ENCODE measurements around the gene FAM32A. TPM values are rescaled to one million over a fixed set of nuclear protein-coding genes. Genes with fewer than 3 reads are reported as not detected.

Gene FAM32A
- total and polyA plus RNA-seq, 10 of the 15 experiments (the other 5 are each of a cell fraction or from before 2014, with no cell fraction given), result 33.3 to 116 (median 71.9) TPM

GRCh38 chr19:16185123-16185767, at the start of gene FAM32A (continued):
- peak; percentile 100 for TF ChIP-seq ZNF592 (IDR thresholded peaks at IDR 0.05)
- peak; percentile 98 for TF ChIP-seq YY1 (IDR thresholded peaks at IDR 0.05; ENCODE audit: low read depth, low read length)
- TF ChIP-seq STAT3 (IDR thresholded peaks at IDR 0.05; ENCODE audit: low read depth, low read length), result no peak
- TF ChIP-seq GABPA (IDR thresholded peaks at IDR 0.05; ENCODE audit: low read depth), result peak; percentile 98
- TF ChIP-seq BCLAF1 (IDR thresholded peaks at IDR 0.05), result no peak
- TF ChIP-seq ESRRA (IDR thresholded peaks at IDR 0.05; ENCODE audit: low read length), result 0 out of 2 replicates have a peak, but pooled peaks have one; percentile 7
- TF ChIP-seq NR2C1 (IDR thresholded peaks at IDR 0.05), result peak; percentile 75
- TF ChIP-seq NRF1 (conservative IDR thresholded peaks at IDR 0.05; ENCODE audit: low read depth, low read length), result peak; percentile 80
- TF ChIP-seq, protein P1, sequence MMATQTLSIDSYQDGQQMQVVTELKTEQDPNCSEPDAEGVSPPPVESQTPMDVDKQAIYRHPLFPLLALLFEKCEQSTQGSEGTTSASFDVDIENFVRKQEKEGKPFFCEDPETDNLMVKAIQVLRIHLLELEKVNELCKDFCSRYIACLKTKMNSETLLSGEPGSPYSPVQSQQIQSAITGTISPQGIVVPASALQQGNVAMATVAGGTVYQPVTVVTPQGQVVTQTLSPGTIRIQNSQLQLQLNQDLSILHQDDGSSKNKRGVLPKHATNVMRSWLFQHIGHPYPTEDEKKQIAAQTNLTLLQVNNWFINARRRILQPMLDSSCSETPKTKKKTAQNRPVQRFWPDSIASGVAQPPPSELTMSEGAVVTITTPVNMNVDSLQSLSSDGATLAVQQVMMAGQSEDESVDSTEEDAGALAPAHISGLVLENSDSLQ (IDR thresholded peaks at IDR 0.05), result peak; percentile 82
- peak; percentile 71 for TF ChIP-seq SIX5 (IDR thresholded peaks at IDR 0.05; ENCODE audit: low read depth, low read length, severe bottlenecking)
- TF ChIP-seq CHD2 (IDR thresholded peaks at IDR 0.05; ENCODE audit: borderline replicate concordance, low read depth, low read length), result peak; percentile 86; the same call in 1 of the 2 replicates
- no peak for TF ChIP-seq PRDM15 (CRISPR knock-in tag; IDR thresholded peaks at IDR 0.05)
- TF ChIP-seq, protein P2, sequence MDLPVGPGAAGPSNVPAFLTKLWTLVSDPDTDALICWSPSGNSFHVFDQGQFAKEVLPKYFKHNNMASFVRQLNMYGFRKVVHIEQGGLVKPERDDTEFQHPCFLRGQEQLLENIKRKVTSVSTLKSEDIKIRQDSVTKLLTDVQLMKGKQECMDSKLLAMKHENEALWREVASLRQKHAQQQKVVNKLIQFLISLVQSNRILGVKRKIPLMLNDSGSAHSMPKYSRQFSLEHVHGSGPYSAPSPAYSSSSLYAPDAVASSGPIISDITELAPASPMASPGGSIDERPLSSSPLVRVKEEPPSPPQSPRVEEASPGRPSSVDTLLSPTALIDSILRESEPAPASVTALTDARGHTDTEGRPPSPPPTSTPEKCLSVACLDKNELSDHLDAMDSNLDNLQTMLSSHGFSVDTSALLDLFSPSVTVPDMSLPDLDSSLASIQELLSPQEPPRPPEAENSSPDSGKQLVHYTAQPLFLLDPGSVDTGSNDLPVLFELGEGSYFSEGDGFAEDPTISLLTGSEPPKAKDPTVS (IDR thresholded peaks at IDR 0.05; ENCODE audit: low read depth, low read length), result 0 out of 2 replicates have a peak, but pooled peaks have one; percentile 25
